ENCODE measurements around the gene PLXDC2. TPM values are rescaled to one million over a fixed set of nuclear protein-coding genes. Genes with fewer than 3 reads are reported as not detected.

The PLXDC2 gene
- total RNA-seq, 1 experiment from 2014 or later: not detected

- Mint-ChIP-seq H3K27me3 (ENCODE audit: unreplicated experiment) (no peaks in the 10 kb centered on the region), H3K9me3 (ENCODE audit: low read depth, unreplicated experiment) (peaks cover 10% of the 10 kb centered on the region), H3K4me1 (ENCODE audit: low read depth, unreplicated experiment) (no peaks in the 10 kb centered on the region), H3K4me3 (ENCODE audit: low read depth, unreplicated experiment) (no peak overlapping the region), H3K27ac (ENCODE audit: unreplicated experiment) (no peak overlapping the region), H3K36me3 (ENCODE audit: insufficient read depth, unreplicated experiment) (no peaks in the 10 kb centered on the region)
- CTCF ChIA-PET: no interaction called here
- BruUV-seq (replicated peaks): no TSS peak
- DNase-seq: no peak
- intact Hi-C loops (cut with micrococcal nuclease; ENCODE audit: unreplicated experiment): no loop called here
- TF ChIP-seq CTCF (IDR thresholded peaks at IDR 0.05; ENCODE audit: unreplicated experiment): no peak
Measured at GRCh38 chr10:19889256-19889655, 73.0 kb downstream of the PLXDC2 start.

GRCh38 chr10:19891429-19891828, 75.2 kb downstream of the PLXDC2 start:
- intact Hi-C loops (cut with micrococcal nuclease; ENCODE audit: unreplicated experiment): no loop called here
- Mint-ChIP-seq H3K4me1 (ENCODE audit: low read depth, unreplicated experiment) (no peaks in the 10 kb centered on the region), H3K27ac (ENCODE audit: unreplicated experiment) (no peak overlapping the region), H3K27me3 (ENCODE audit: unreplicated experiment) (no peaks in the 10 kb centered on the region), H3K36me3 (ENCODE audit: insufficient read depth, unreplicated experiment) (no peaks in the 10 kb centered on the region), H3K9me3 (ENCODE audit: low read depth, unreplicated experiment) (peaks cover 10% of the 10 kb centered on the region), H3K4me3 (ENCODE audit: low read depth, unreplicated experiment) (no peak overlapping the region)
- DNase-seq: no peak
- no peak for TF ChIP-seq CTCF (IDR thresholded peaks at IDR 0.05; ENCODE audit: unreplicated experiment)
- CTCF ChIA-PET: no interaction called here
- no TSS peak for BruUV-seq (replicated peaks)

- intact Hi-C loops (cut with micrococcal nuclease; ENCODE audit: unreplicated experiment): no loop called here
- Mint-ChIP-seq H3K4me3 (ENCODE audit: low read depth, unreplicated experiment) (no peak overlapping the region), H3K36me3 (ENCODE audit: insufficient read depth, unreplicated experiment) (no peaks in the 10 kb centered on the region), H3K27me3 (ENCODE audit: unreplicated experiment) (no peaks in the 10 kb centered on the region), H3K9me3 (ENCODE audit: low read depth, unreplicated experiment) (peaks cover 10% of the 10 kb centered on the region), H3K27ac (ENCODE audit: unreplicated experiment) (no peak overlapping the region), H3K4me1 (ENCODE audit: low read depth, unreplicated experiment) (no peaks in the 10 kb centered on the region)
- no peak for DNase-seq
- BruUV-seq (replicated peaks): no TSS peak
- CTCF ChIA-PET: no interaction called here
- no peak for TF ChIP-seq CTCF (IDR thresholded peaks at IDR 0.05; ENCODE audit: unreplicated experiment)
Measured at GRCh38 chr10:19892270-19892669, 76.0 kb downstream of the PLXDC2 start.

GRCh38 chr10:19892677-19893076, 76.4 kb downstream of the PLXDC2 start:
- DNase-seq: no peak
- Mint-ChIP-seq H3K4me1 (ENCODE audit: low read depth, unreplicated experiment) (no peaks in the 10 kb centered on the region), H3K36me3 (ENCODE audit: insufficient read depth, unreplicated experiment) (no peaks in the 10 kb centered on the region), H3K27me3 (ENCODE audit: unreplicated experiment) (no peaks in the 10 kb centered on the region), H3K4me3 (ENCODE audit: low read depth, unreplicated experiment) (no peak overlapping the region), H3K27ac (ENCODE audit: unreplicated experiment) (no peak overlapping the region), H3K9me3 (ENCODE audit: low read depth, unreplicated experiment) (peaks cover 10% of the 10 kb centered on the region)
- TF ChIP-seq CTCF (IDR thresholded peaks at IDR 0.05; ENCODE audit: unreplicated experiment): no peak
- CTCF ChIA-PET: no interaction called here
- intact Hi-C loops (cut with micrococcal nuclease; ENCODE audit: unreplicated experiment): no loop called here
- no TSS peak for BruUV-seq (replicated peaks)

- H3K36me3 Mint-ChIP-seq (ENCODE audit: insufficient read depth, unreplicated experiment): no peaks in the 10 kb centered on the region
- no peaks in the 10 kb centered on the region for H3K4me1 Mint-ChIP-seq (ENCODE audit: low read depth, unreplicated experiment)
- CTCF ChIA-PET: no interaction called here
- no peak for DNase-seq
- no peaks in the 10 kb centered on the region for H3K27me3 Mint-ChIP-seq (ENCODE audit: unreplicated experiment)
- H3K4me3 Mint-ChIP-seq (ENCODE audit: low read depth, unreplicated experiment): no peak overlapping the region
- peaks cover 5% of the 10 kb centered on the region for H3K9me3 Mint-ChIP-seq (ENCODE audit: low read depth, unreplicated experiment)
- no TSS peak for BruUV-seq (replicated peaks)
- intact Hi-C loops (cut with micrococcal nuclease; ENCODE audit: unreplicated experiment): no loop called here
- no peak overlapping the region for H3K27ac Mint-ChIP-seq (ENCODE audit: unreplicated experiment)
- TF ChIP-seq CTCF (IDR thresholded peaks at IDR 0.05; ENCODE audit: unreplicated experiment): no peak
Measured at GRCh38 chr10:19895500-19895899, 79.3 kb downstream of the PLXDC2 start.

All from Calu3 (cell line).